ENCODE measurements around the gene MRFAP1.
"Not testable (repeated sequence)": the region's sequence is repeated elsewhere in the genome, so short reads cannot be mapped to it uniquely, and the experiment has no call there.

Gene MRFAP1

DNA sequence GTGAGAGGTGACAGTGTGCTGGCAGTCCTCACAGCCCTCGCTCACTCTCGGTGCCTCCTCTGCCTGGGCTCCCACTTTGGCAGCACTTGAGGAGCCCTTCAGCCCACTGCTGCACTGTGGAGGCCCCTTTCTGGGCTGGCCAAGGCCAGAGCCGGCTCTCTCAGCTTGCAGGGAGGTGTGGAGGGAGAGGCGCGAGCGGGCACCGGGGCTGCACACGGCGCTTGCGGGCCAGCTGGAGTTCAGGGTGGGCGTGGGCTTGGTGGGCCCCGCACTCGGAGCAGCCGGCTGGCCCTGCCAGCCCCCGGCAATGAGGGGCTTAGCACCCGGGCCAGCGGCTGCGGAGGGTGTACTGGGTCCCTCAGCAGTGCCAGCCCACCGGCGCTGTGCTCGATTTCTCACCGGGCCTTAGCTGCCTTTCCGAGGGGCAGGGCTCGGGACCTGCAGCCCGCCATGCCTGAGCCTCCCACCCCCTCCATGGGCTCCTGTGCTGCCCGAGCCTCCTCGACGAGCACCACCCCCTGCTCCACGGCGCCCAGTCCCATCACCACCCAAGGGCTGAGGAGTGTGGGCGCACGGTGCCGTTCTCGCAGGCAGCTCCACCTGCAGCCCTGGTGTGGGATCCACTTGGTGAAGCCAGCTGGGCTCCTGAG, 32.2 kb downstream of the MRFAP1 start:
- not testable (repeated sequence) for DNase-seq

GRCh38 chr4:6673191-6673659, 32.7 kb downstream of the MRFAP1 start:
- DNase-seq: peak; percentile 27

DNA sequence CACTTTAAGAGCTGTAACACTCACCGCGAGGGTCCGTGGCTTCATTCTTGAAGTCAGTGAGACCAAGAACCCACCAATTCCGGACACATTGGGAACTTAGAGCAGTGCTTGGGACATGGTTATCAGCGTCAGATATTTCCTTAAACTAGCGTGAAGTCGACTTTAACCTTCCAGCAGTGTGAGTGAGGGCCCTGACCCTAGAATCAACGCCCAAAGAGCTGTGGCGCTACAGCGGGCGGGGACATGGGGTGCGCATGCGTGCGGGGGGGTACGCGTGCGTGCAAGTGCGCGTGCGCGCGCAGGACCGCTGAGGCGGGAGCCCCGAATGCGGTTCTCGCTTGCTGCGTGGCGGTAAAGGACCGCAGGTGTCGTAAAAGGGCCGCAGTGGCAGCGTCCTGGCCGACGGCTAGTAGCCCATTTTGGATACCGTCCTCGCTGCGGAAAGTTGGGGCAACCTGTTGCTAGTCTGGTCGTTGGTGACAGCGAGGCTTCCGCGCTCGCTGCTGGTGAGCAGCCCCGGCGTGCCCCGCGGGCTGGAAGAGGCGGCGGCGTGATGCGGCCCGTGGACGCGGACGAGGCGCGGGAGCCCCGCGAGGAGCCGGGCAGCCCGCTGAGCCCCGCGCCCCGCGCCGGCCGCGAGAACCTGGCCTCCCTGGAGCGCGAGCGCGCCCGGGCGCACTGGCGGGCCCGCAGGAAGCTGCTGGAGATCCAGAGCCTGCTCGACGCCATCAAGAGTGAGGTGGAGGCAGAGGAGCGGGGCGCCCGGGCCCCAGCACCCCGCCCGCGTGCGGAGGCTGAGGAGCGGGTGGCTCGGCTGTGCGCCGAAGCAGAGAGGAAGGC, 33.4 kb downstream of the MRFAP1 start:
- DNase-seq: peak; percentile 87

GRCh38 chr4:6674500-6675149, 34.1 kb downstream of the MRFAP1 start:
- DNase-seq: peak; percentile 64

DNA sequence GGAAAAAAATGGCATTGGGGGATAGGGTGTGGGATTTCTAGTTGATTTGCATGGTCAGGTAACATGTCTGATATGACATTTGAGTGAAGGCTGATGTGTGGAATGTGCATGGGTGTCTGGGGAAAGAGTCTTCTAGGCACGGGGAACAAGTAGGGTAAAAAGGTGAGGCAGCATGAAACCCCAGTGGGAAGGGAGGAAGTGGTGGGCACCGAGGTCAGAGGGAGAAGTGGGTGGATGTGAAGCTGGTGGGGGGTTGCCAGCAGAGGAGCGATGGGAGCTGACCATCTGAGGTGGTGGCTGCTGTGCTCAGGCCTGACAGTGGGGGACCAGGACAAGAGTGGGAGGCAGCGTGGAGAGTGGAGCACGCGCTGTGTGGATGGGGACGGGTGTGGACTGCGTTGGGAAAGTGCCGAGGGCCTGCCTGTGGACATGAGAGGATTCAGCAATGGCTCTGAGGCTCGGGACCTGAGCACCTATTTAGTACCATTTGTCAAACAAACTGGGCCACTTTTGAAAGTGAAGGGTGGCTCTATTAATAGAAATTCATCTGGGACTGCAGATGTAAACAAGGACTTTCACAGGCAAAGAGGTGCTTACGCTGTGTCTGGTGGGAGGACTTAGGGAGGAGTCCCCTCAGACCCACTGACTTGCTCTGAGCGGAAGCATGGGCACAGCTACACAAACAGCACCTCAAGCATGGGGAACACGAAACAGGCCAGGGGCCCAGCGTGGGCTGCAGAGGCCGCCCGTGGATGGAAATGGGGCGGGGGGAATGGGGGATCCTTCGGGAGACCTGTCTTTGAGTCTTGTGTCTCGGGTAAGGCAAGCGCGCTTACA, 36.5 kb downstream of the MRFAP1 start:
- no peak for DNase-seq

DNA sequence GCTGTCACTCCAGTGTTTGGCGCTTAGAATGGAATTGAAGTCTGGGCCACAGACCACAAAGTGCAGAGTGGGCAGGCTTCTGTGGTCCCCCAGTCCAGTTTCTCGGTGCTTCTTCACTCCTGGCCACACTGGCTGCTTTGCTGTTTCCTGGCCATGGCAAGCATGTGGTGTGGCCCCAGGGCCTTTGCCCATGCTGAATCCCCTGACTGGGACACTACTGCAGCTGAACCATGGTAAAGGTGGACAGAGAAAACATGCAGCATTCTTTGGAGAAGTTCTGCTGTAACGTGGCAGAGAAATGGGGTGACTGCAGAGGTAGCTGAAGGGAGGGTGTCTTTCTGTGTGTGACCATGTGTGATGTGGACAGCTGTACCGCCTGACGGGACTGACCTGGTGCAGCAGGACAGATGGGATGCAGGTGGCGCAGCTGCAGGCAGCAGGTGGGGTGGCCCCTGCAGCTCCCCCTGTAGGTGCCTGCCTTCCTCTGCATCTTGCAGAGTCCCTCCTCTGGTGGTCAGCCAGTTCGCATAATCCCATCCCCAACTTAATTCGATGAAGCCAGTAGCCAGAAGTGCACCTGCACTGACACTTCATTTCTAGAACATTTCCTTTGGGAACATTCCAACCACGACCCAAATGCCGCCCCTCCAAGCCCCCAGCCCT, 40.0 kb downstream of the MRFAP1 start:
- DNase-seq: no peak

DNA sequence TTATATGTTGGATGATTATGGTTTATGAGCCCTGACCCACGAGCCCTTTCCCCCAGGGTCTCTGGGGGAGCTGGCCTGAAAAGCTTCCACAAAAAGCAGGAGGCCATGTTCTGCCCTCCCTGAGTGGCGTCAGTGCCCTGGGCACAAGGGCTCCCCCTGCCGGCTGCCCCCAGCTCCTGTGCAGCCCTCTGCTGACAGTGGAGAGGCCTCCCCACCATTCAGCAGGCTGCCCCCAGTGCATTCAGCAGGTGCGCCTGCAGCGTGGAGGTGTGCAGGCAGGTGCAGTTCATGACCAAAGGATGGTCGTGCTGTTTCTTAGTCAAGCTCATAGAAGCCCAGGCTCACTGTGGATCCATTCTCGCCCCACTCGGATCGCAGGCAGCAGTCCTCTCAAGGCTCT, 40.7 kb downstream of the MRFAP1 start:
- DNase-seq: no peak

- DNase-seq: no peak
Measured at GRCh38 chr4:6682862-6683590, 42.5 kb downstream of the MRFAP1 start.

DNA sequence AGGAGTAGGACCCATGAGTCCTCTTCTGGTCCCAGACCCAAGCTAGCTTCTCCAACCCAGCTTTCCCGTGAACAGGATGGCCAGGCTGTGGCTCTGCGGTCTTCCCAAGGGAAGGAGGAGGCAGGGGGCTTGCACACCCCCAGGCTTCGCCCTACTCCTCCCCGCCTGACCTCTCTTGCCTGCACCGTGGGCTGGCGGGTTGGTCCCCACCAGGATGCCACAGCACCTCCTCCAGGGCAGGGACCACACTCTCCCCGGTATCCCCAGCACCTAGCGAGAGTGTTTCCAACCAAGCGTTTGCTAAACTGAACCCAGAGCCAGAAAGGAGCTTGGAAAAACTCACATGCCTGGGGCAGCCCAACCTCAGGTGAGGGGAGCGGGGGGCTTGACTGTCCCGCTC, 44.2 kb downstream of the MRFAP1 start:
- DNase-seq: no peak

DNA sequence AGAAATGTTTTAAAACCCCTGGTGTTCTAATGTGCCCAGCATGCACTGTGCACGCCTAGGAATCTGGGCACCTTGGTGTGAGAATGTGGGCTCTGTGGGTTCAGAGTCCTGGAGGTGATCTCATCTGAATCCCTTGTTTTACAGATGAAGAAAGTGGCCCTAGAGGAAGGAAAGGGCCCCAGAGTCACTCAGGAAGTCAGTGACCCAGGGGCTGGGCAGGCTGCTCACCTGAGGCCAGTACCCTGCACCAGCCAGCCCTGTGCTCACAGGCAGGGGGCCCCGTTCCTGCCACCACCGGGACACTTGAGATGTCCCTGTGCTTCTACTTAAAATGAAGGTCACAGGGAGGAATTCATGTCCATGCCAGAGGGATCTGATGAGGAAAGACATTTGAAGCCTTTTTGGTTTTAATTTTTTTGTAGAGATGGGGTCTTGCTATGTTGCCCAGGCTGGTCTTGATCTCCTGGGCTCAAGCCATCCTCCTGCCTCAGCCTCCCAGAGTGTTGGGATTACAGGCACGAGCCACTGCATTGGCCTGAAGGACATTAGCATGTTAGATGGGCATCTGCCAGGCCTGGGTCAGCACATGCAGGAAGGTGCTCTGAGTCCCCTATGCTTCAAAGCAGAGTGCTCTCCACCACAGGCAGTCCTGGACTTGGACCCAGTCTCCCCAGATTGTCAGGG, 45.8 kb downstream of the MRFAP1 start:
- DNase-seq: no peak

- no peak for DNase-seq
Measured at GRCh38 chr4:6687947-6688878, 47.7 kb downstream of the MRFAP1 start.

DNA sequence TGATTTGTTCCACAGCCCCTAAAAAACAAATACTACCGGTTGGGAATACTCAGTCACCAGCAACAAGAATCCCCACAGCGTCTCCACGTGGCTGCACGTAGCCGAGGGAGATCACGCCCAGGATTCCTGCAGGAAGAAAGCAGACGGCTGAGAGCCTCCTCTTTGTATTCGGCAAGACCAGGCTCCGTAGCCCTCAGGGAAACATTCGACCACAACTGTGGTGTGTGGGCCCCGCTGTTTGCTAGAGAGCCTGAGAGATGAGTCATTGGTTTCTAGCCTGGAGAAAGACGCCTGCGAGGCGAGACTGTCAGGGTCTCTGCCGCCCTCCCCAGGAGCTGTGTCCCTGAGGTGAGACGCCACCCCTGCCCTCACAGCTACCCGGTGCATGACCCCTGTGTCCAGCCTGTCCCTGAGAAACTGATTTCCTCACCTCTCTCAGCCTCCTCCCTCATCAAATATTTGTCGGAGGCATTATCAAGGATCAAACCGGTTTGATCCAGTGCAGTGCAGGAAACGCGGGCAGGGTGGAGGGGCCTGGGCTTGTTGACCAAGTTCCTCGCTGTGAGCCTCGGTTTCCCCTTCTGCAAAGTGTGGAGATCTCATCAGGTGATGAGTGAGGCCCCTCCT, 48.5 kb downstream of the MRFAP1 start:
- DNase-seq: peak; percentile 54

- DNase-seq: no peak
Measured at GRCh38 chr4:6689506-6689960, 49.0 kb downstream of the MRFAP1 start.

Data from activated T-cell treated with anti-CD3 and anti-CD28 coated beads for 4 hours (primary cell).